ENCODE results near the gene ALDH1A3.

Gene ALDH1A3

DNA sequence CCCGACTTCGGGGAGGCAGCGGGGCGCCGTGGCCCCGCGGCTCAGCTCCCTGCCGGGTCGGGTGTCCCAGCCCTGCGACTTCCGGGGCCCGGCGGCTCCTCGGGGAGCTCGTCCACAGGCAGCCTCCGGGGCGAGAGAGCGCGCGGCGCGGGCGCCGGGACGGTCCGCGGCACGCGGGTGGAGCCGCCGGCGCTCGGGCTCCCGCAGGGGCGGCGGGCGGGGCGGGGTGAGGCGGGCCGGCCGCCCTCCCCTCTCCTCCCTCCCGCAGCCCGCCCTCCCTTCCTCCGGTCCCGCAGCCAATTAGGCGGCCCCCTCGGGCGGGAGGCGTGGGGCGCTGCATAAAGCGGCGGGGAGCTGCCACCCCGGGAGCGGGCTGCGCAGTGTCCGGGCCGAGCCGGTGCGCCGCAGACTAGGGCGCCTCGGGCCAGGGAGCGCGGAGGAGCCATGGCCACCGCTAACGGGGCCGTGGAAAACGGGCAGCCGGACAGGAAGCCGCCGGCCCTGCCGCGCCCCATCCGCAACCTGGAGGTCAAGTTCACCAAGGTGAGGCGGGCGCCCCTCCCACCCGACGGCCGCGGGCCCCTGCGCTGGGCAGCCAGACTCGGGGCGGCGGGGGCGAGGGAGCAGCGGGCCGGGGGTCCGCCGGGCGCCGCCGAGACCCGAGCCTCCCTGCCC lies at the start of gene ALDH1A3:
TSS of gene ALDH1A3 (plus strand) at position 368 of the 675 bp plus-strand sequence. CDS start at position 445, 77 bp downstream.
- Histone ChIP-seq H3K27me3 (ENCODE audit: low read depth) (0 out of 2 replicates have a peak, but pooled peaks cover 3% of the 10 kb centered on the region), H3K36me3 (replicated peaks) (no peaks in the 10 kb centered on the region), H3K4me1 (peaks cover 7% of the 10 kb centered on the region; the same call in 1 of the 2 replicates), H3K9me3 (no peaks in the 10 kb centered on the region), H3K4me3 (peak within 1 kb of the TSS; percentile 40)
- DNase-seq (ENCODE audit: low spot score in 2 of 2) = peak; percentile 30 to 77
- in situ Hi-C loops (cut with MboI; ENCODE audit: low sequenced_read_pairs) = no loop called here

DNA sequence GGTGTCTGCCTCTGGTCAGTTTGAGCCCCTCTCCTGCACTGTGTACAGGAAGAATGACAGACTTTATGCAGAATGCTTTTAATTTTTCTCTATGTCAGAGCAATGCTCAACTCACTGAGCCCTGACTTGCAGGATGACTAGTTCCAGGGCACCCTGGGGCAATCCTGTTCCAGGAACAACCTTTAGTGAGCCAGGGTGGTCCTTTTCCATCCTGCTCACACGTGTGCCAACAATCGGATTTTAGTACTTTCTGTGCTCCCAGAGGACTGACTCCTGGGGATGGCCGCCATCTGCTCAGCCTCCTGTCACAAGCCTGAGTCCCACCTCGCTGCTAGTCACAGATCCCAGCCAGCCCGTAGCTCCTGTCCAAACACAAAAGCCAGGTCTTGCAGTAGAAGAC lies 48.2 kb upstream of the ALDH1A3 start:
- H3K4me1 ChIP-seq = peaks cover 5% of the 10 kb centered on the region; the same call in 1 of the 2 replicates
- no peaks in the 10 kb centered on the region for H3K9me3 ChIP-seq
- no peak for DNase-seq (ENCODE audit: low spot score in 2 of 2)
- H3K27me3 ChIP-seq (ENCODE audit: low read depth) = no peaks in the 10 kb centered on the region; the same call in 1 of the 2 replicates
- no peak overlapping the region for H3K4me3 ChIP-seq
- no peaks in the 10 kb centered on the region for H3K36me3 ChIP-seq (replicated peaks)
- in situ Hi-C loops (cut with MboI; ENCODE audit: low sequenced_read_pairs) = no loop called here

DNA sequence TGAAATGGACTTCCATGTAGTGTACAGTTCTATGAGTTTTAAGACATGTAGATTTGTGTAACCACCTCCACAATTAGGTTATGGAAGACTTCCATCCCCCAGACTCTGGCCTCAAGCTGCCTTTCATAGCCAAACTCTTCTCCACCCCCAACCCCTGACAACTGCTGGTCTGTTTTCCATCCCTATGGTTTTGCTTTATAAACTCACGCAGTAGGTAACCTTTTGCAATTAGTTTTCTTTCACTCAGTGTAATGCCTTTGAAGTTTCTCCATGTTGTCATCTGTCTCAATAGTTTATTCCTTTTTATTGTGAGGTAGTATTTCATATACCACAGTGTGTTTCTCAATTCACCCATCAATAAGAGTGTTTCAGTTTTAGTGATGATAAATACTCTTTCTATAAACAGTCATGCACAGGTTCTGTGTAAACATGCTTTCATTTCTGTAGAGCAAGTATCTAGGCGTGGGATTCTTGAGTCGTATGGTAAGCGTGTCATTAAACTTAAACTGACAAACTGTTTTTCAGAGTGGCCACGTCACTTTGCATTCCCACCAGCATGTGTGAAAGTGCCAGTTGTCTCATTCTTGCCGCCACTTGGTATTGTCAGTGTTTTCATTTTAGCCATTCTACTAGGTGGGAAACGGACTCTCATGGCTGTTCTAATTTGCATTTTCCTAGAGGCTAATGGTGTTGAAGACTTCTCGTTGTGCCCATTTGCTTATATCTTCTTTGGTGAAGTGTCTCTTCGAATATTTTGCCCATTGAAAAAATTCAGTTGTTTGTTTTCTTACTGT lies 47.3 kb upstream of the ALDH1A3 start:
- Histone ChIP-seq H3K4me1 (peaks cover 5% of the 10 kb centered on the region; the same call in 1 of the 2 replicates), H3K4me3 (no peak overlapping the region), H3K27me3 (ENCODE audit: low read depth) (no peaks in the 10 kb centered on the region; the same call in 1 of the 2 replicates), H3K36me3 (replicated peaks) (no peaks in the 10 kb centered on the region), H3K9me3 (no peaks in the 10 kb centered on the region)
- in situ Hi-C loops (cut with MboI; ENCODE audit: low sequenced_read_pairs) = no loop called here
- DNase-seq (ENCODE audit: low spot score in 2 of 2) = no peak

DNA sequence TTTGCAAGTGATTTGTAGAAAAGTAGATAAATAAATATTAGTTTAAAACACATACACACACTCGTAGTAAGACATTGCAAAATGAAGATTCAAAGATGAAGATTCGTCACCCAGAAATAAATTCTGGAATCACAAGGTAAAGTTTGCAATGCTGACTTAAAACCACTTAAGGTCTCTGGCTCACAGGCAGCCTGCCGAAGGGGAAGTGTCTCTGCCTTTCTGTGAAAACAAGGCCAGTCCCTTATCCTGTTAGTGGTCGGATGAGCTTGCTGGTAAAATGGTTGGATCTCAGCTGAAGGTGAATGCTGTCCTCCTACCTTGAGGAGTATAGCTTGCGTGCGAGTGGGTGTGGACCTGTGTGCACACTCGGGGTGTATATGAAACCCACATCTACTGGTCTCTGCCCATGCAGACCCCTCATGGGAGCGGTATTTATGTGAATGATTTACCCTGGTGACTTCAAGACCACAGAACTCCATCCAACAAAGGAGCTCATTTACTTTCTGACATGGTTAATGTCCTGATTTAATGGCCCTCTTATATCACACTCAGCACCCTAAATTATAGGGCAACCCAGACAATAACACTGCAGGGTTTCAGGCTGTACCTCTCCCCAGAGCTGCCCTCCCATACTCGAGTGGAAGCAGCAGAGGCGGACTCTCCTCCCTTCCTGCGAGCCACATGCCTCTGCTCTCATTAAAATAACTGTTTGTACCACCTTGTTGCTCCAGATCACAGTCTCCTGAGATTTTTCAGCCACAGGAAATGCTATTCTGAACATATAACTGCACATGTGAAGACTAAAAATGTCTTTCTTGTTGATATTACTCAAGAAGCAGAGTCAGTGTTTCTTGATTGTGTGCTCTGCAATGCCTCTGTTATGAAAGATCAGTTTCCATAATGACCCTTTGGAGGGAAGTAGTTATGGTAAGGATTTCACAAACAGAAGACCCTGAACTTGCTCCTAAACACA lies 45.9 kb upstream of the ALDH1A3 start:
- peaks cover 5% of the 10 kb centered on the region; the same call in 1 of the 2 replicates for H3K4me1 ChIP-seq
- no peaks in the 10 kb centered on the region for H3K9me3 ChIP-seq
- no peak for DNase-seq (ENCODE audit: low spot score in 2 of 2)
- in situ Hi-C loops (cut with MboI; ENCODE audit: low sequenced_read_pairs) = no loop called here
- no peak overlapping the region for H3K4me3 ChIP-seq
- no peaks in the 10 kb centered on the region; the same call in 1 of the 2 replicates for H3K27me3 ChIP-seq (ENCODE audit: low read depth)
- no peaks in the 10 kb centered on the region for H3K36me3 ChIP-seq (replicated peaks)

DNA sequence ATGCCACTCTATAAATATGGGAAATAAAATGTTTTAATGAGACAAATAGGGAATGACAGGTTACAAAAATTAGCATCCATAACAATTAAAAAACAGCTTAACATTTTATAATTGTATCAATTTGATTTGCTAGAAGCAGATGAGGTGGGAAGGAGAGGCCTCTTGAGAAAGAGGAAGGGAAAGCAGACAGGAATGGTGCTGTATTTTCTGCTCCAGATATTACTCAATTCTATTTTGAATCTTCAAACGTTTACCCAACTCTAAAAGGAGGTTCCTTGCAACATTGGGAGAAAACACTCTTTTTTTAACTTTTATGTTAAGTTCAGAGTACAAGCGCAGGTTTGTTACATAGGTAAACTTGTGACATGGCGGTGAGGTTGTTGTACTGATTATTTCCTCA lies 44.9 kb upstream of the ALDH1A3 start:
- no peak overlapping the region for H3K4me3 ChIP-seq
- DNase-seq (ENCODE audit: low spot score in 2 of 2) = no peak
- H3K27me3 ChIP-seq (ENCODE audit: low read depth) = no peaks in the 10 kb centered on the region; the same call in 1 of the 2 replicates
- in situ Hi-C loops (cut with MboI; ENCODE audit: low sequenced_read_pairs) = no loop called here
- H3K36me3 ChIP-seq (replicated peaks) = no peaks in the 10 kb centered on the region
- H3K4me1 ChIP-seq = no peaks in the 10 kb centered on the region
- H3K9me3 ChIP-seq = no peaks in the 10 kb centered on the region

DNA sequence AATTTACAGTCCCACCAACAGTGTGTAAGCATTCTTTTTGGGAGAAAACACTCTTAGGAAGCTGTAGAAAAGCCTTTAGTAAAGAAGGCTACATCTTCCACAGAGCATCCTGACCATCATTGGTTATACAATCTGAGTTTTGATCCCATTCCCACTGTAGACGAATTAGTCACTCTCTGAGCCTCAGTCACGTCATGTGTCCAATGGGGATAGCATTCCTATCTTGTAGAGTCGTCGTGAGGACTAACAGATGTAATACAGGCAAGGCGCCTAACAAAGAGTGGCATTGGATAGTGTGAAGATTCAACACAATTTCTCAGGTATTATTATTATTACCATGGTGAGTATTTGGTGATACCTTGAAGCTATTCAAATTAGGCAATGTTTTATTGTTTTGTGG lies 44.0 kb upstream of the ALDH1A3 start:
- Histone ChIP-seq H3K4me1 (no peaks in the 10 kb centered on the region), H3K27me3 (ENCODE audit: low read depth) (no peaks in the 10 kb centered on the region; the same call in 1 of the 2 replicates), H3K36me3 (replicated peaks) (no peaks in the 10 kb centered on the region), H3K4me3 (no peak overlapping the region), H3K9me3 (no peaks in the 10 kb centered on the region)
- in situ Hi-C loops (cut with MboI; ENCODE audit: low sequenced_read_pairs) = no loop called here
- DNase-seq (ENCODE audit: low spot score in 2 of 2) = no peak

DNA sequence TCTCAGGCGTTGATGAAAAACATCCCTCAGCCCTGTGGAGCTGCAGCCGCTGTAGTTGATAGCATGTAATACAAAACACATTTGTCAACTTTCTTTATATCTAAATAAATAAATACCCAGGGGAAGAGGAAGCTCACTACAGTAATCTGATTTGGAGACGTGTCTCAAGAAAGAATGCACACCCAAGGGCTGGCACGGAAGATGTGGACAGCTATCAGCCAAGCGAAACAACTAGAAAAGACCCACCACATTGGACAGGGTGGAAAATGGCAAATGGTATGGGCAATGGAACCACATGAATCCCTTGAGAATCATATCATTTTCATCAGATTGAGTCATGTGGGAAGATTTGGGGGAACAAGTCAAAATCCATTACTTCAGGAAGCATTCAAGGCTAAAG lies 43.1 kb upstream of the ALDH1A3 start:
- Histone ChIP-seq H3K4me1 (no peaks in the 10 kb centered on the region), H3K9me3 (no peaks in the 10 kb centered on the region), H3K4me3 (no peak overlapping the region), H3K36me3 (replicated peaks) (no peaks in the 10 kb centered on the region), H3K27me3 (ENCODE audit: low read depth) (no peaks in the 10 kb centered on the region; the same call in 1 of the 2 replicates)
- in situ Hi-C loops (cut with MboI; ENCODE audit: low sequenced_read_pairs) = no loop called here
- DNase-seq (ENCODE audit: low spot score in 2 of 2) = no peak

DNA sequence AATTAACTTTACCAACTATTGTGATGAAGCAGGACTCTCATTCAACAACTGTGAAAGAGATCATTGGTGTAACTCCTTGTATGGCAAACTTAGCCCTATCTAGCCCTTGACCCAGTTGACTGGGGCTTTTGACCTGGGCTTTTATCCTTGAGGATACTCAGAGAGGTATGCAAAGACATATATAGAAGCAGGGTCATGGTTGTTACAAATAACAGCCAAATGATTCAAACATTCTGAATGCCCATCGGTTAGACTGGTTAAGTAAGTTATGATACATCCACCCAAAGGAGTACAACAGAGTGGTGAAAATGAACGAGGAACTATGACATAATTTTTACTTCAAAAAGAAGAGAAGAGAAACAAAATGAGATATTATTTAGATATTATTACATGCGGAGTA lies 38.2 kb upstream of the ALDH1A3 start:
- no peaks in the 10 kb centered on the region for H3K27me3 ChIP-seq (ENCODE audit: low read depth)
- no peaks in the 10 kb centered on the region for H3K9me3 ChIP-seq
- no peak overlapping the region for H3K4me3 ChIP-seq
- no peak for DNase-seq (ENCODE audit: low spot score in 2 of 2)
- no peaks in the 10 kb centered on the region for H3K36me3 ChIP-seq (replicated peaks)
- H3K4me1 ChIP-seq = no peaks in the 10 kb centered on the region
- in situ Hi-C loops (cut with MboI; ENCODE audit: low sequenced_read_pairs) = no loop called here

DNA sequence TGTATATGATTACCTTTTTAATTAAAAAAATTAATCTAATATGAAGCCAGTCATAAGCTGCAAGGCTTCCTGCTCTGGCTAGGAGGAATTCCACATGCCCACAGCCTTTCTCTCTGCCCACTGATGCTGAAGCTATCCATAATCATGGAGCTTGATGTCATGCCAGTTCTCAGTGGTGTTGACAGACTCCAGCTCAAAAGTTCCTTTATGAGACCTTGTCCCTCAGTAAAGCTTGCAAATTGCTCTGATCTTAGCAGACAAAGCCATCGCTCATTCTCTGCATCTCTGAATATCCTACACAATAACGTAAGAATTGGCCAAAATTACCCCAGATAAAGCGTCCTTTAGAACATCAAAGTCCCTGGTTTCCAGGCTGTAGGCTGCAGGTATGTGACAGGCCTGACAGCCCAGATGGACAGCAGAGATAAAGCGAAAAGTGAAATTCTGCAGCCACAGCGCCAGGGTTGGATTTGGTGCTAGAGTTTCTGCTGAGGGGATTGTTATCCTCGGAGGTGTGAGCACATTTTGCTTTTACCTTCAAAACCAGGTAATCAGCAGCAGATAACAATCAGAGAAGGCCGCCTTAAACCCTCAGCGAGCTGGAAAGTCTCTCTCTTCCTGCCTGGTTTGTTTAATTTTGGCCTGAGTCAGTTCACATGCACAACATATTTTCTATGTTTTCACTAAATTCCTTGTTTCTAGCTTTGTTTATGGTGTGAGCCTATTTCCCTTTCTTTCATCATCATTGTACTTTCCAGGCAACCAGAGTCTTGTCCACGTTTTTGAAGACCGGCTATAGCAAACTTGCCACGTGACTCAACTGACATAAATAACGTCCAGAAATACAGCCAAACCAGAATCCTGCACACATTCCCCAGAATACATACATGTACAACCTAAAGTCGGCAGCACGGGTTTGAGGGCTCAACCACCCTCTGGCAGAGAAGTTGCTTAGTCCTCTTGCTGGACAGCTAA lies 36.6 kb upstream of the ALDH1A3 start:
- Histone ChIP-seq H3K4me1 (no peaks in the 10 kb centered on the region), H3K36me3 (replicated peaks) (no peaks in the 10 kb centered on the region), H3K27me3 (ENCODE audit: low read depth) (no peaks in the 10 kb centered on the region), H3K4me3 (no peak overlapping the region), H3K9me3 (no peaks in the 10 kb centered on the region)
- in situ Hi-C loops (cut with MboI; ENCODE audit: low sequenced_read_pairs) = no loop called here
- DNase-seq (ENCODE audit: low spot score in 2 of 2) = no peak

DNA sequence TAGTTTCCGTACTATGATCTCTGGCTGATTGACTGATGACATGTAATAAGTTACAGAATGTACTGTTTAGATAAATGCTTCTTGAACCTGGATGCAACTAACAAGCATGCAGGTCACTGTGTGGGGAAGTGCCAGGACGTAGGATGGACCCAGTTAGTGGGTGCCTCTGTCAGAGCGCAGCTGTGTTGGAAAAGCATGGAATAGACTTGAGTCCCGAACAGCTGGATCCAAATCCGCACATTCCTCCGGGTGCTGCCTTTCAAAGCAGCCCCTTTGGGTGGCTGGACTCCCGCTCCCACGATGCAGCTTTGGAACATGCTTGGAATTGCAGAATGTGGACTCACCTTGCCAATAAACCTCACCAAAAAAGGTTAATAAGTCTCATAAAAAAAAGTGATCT lies 35.5 kb upstream of the ALDH1A3 start:
- Histone ChIP-seq H3K4me3 (no peak overlapping the region), H3K9me3 (no peaks in the 10 kb centered on the region), H3K27me3 (ENCODE audit: low read depth) (no peaks in the 10 kb centered on the region), H3K36me3 (replicated peaks) (no peaks in the 10 kb centered on the region), H3K4me1 (no peaks in the 10 kb centered on the region)
- in situ Hi-C loops (cut with MboI; ENCODE audit: low sequenced_read_pairs) = no loop called here
- DNase-seq (ENCODE audit: low spot score in 2 of 2) = no peak

DNA sequence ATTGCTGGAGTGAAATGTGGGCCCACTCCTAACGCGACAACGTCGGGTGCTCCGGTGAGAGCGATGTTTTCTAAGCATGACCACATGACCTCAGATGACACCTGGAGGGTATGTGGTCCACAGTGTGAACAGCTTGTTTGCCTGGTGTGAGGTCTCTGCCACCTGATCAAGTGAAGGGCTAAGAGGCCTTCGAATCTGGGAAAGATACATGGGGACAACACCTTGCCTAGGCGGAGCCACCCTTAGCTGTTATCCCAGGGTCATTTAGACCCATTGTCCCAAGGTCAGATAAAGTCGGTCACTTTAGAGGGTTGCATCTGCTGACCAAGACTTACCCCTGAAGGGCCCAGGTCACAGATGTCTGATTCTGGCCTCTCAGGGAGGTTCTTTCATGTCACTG lies 34.9 kb upstream of the ALDH1A3 start:
- in situ Hi-C loops (cut with MboI; ENCODE audit: low sequenced_read_pairs) = no loop called here
- no peaks in the 10 kb centered on the region for H3K27me3 ChIP-seq (ENCODE audit: low read depth)
- DNase-seq (ENCODE audit: low spot score in 2 of 2) = no peak
- H3K9me3 ChIP-seq = no peaks in the 10 kb centered on the region
- no peak overlapping the region for H3K4me3 ChIP-seq
- H3K4me1 ChIP-seq = no peaks in the 10 kb centered on the region
- no peaks in the 10 kb centered on the region for H3K36me3 ChIP-seq (replicated peaks)

DNA sequence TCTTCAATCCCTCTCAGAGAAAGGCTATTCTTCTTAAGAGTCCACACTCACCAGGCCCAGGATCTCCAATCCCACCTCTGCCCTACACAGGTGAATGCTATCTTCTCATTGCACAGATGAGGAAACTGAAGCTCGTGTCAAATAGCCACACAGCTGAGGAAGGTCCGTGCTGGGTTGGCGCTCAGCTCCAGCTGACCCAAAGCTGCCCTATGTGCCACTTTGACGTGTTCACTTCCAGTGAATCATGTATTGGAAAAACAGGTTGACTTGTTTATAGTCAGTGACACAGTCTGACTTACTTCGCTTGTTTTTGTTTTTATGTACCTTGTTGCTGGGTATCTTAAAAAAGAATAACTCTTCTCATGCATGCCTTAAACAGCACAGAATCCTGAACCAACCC lies 32.4 kb upstream of the ALDH1A3 start:
- H3K9me3 ChIP-seq = no peaks in the 10 kb centered on the region
- in situ Hi-C loops (cut with MboI; ENCODE audit: low sequenced_read_pairs) = no loop called here
- no peak overlapping the region for H3K4me3 ChIP-seq
- no peaks in the 10 kb centered on the region for H3K36me3 ChIP-seq (replicated peaks)
- no peaks in the 10 kb centered on the region for H3K27me3 ChIP-seq (ENCODE audit: low read depth)
- no peaks in the 10 kb centered on the region for H3K4me1 ChIP-seq
- no peak for DNase-seq (ENCODE audit: low spot score in 2 of 2)

Data from HAP-1 (cell line).